H1 (cell line): ENCODE measurements around the gene TSPAN2.

Experiments used
- ATF2 ChIP-seq: IDR thresholded peaks from 2 replicates; pipeline ENCODE4 v1.6.1; 2012; ENCODE audit warnings: low read length, inconsistent platforms
- CTCF ChIP-seq, 3 experiments: IDR thresholded peaks; 1 replicate in 2 of 3; 2 replicates in 1 of 3; pipeline versions ENCODE4 v1.5.1 to v1.6.1; 2011; ENCODE audit warnings: low read length in 3 of 3, mild to moderate bottlenecking in 3 of 3, inconsistent platforms in 2 of 3, low read depth in 1 of 3, moderate library complexity in 1 of 3; ENCODE audit not compliant: insufficient read depth in 1 of 3; ENCODE audit errors: control extremely low read depth in 1 of 3
- KDM1A ChIP-seq: fragments of 200-600, 300-600 bp; sonication (generic); IDR thresholded peaks from 2 replicates; pipeline ENCODE4 v1.7.1; 2016; ENCODE audit warnings: mild to moderate bottlenecking, low read length, borderline replicate concordance
- KDM4A ChIP-seq: IDR thresholded peaks from one replicate; pipeline ENCODE4 v1.7.1; 2012; ENCODE audit warnings: low read depth, mild to moderate bottlenecking, moderate library complexity, low read length, inconsistent platforms; ENCODE audit not compliant: severe bottlenecking
- POLR2AphosphoS5 ChIP-seq: IDR thresholded peaks from 2 replicates; pipeline ENCODE4 v1.6.1; 2011; ENCODE audit warnings: low read depth, low read length
- RAD21 ChIP-seq, 2 experiments: IDR thresholded peaks in 1 of 2; conservative IDR thresholded peaks in 1 of 2; 2 replicates each; pipeline ENCODE4 v1.6.1; 2011; ENCODE audit warnings: low read depth in 2 of 2, low read length in 2 of 2, improper control_type of control experiment in 1 of 2, inconsistent platforms in 1 of 2, mild to moderate bottlenecking in 1 of 2, moderate library complexity in 1 of 2
- TAF7 ChIP-seq: optimal IDR thresholded peaks from 2 replicates; pipeline ENCODE3; 2011; ENCODE audit warnings: low read depth, mild to moderate bottlenecking, inconsistent platforms, low read length, moderate library complexity, borderline replicate concordance

DNA sequence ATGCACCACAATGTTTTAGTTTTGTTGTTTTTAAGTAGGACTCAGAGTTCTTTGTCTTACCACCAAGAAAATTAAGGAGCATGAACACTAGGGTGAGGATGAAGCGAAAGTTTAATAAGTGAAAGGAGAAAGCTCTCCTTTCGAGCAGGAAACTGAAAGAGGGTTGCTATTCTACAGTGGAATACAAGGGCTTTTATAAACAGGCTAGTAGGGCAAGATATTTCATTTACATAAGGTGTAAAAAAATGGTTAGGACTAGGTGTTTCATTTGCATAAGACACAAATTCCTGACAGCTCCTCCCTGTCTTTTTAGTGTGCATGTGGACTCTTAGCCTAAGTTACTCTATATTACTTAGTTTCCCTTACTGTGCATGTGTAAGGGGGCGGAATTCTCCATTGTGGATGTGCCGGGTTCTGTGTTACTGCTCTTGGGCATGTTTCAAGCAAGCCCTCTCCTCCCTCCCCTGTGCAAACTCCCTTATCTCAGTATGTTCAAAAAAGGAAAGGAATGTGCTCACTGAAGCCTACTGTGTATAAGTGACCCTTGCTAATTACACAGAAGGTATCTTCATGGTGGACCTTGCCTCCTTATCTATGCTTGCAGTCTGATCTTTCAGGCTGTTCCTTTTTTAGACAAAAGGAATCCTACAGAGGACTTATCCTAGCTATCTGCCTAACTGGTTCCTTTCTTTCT lies 52.3 kb downstream of the TSPAN2 start:
- TF ChIP-seq RAD21 (IDR thresholded peaks at IDR 0.05 in 1 of 2, conservative IDR thresholded peaks at IDR 0.05 in 1 of 2; ENCODE audit: low read depth in 2 of 2, low read length in 2 of 2), result no peak
- no peak for TF ChIP-seq POLR2AphosphoS5
- TF ChIP-seq ATF2, result no peak
- no peak for TF ChIP-seq KDM1A
- no peak for TF ChIP-seq KDM4A
- TF ChIP-seq CTCF (IDR thresholded peaks at IDR 0.05; ENCODE audit: control extremely low read depth in 1 of 3, insufficient read depth in 1 of 3, low read depth in 1 of 3, low read length in 3 of 3), result no peak
- TF ChIP-seq TAF7, result no peak
